Activated T-helper 2 cell treated with anti-CD3 and anti-CD28 coated beads, Interferon-gamma antibody, Interleukin-2, Interleukin-4, amounts not matched to agents 10 μg/mL and 5 μg/mL and 100 μg/mL, durations not matched to agents 14 hours and 24 hours and 36 hours (primary cell): Measurements from ENCODE around the gene HPS1. TPM values are rescaled to one million over a fixed set of nuclear protein-coding genes. Genes with fewer than 3 reads are reported as not detected.

Source experiments
- DNase-seq: peaks from one replicate; pipeline ENCODE4 v3.0.0; 2021; ENCODE audit warnings: low spot score
- H3K27ac Mint-ChIP-seq: one replicate; pipeline ENCODE4 v1.8.0; 2021; ENCODE audit warnings: mixed read lengths
- H3K27me3 Mint-ChIP-seq: one replicate; pipeline ENCODE4 v1.8.0; 2021; ENCODE audit warnings: low read depth, mixed read lengths
- H3K36me3 Mint-ChIP-seq: one replicate; pipeline ENCODE4 v1.8.0; 2021; ENCODE audit warnings: low read depth, mixed read lengths
- H3K4me1 Mint-ChIP-seq: one replicate; pipeline ENCODE4 v1.8.0; 2021; ENCODE audit warnings: low read depth, mixed read lengths
- H3K4me3 Mint-ChIP-seq: one replicate; pipeline ENCODE4 v1.8.0; 2021; ENCODE audit warnings: low read depth, mild to moderate bottlenecking, moderate library complexity, mixed read lengths
- H3K9me3 Mint-ChIP-seq: one replicate; pipeline ENCODE4 v1.8.0; 2021; ENCODE audit warnings: mixed read lengths
- intact Hi-C: fragments of 100-400 bp; cut with micrococcal nuclease; formaldehyde crosslinking; loops from one replicate; pipeline ENCODE4 v1.15.1; 2023
- total RNA-seq: library from RNA; stranded (reverse); gene quantifications from 2 replicates; pipeline ENCODE4 v1.2.3, GENCODE V29; 2022

Gene HPS1
- total RNA-seq, 1 donor from 2014 or later, result 62.0 TPM

DNA sequence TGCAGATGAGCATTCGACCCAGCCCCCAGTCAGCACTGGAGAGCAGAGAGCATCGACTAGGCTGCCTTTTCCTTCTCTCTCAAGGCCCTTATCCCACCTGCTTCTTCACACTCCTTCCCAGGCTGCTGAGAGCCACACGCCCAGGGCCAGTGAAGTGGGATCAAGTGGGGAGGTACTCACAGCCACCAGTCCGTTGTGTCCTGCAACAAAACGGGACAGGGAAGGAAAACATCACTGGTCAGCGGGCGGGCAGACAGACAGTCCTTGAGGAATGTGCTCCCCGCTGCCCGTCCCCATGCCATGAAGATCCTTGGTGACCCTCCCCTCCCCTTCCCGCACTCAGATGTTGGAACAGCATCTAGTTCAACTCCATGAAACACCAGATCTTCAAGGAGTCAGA, 36.0 kb downstream of the HPS1 start:
- Mint-ChIP-seq H3K4me1 (peaks cover 10% of the 10 kb centered on the region), H3K36me3 (peaks cover 3% of the 10 kb centered on the region), H3K27me3 (no peaks in the 10 kb centered on the region), H3K9me3 (no peaks in the 10 kb centered on the region), H3K4me3 (no peak overlapping the region), H3K27ac (no peak overlapping the region)
- intact Hi-C loops, result no loop called here
- DNase-seq, result no peak

GRCh38 chr10:98410135-98410743, 36.5 kb downstream of the HPS1 start:
- Mint-ChIP-seq H3K4me1 (peaks cover 9% of the 10 kb centered on the region), H3K9me3 (no peaks in the 10 kb centered on the region), H3K4me3 (no peak overlapping the region), H3K27me3 (no peaks in the 10 kb centered on the region), H3K36me3 (peaks cover 3% of the 10 kb centered on the region), H3K27ac (no peak overlapping the region)
- DNase-seq, result no peak
- intact Hi-C loops, result no loop called here

DNA sequence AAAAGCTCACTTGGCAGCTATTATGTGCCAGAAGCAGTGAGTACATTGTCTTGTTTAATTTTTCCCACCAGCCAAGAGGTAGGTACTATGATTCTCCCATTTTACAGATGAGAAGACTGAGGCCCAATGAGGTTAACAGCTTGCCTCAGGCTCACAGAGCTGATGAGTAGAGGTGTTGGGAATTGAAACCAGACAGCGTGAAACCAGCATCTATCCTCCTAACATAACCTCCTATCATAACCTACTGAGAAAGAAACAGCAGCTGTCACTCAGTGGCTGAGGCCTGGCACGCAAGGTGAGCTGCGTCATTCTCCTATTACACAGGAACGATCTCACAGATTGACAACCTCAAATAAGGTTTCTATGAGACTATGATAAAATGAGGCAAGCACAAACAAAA, 37.9 kb downstream of the HPS1 start:
- intact Hi-C loops, result no loop called here

DNA sequence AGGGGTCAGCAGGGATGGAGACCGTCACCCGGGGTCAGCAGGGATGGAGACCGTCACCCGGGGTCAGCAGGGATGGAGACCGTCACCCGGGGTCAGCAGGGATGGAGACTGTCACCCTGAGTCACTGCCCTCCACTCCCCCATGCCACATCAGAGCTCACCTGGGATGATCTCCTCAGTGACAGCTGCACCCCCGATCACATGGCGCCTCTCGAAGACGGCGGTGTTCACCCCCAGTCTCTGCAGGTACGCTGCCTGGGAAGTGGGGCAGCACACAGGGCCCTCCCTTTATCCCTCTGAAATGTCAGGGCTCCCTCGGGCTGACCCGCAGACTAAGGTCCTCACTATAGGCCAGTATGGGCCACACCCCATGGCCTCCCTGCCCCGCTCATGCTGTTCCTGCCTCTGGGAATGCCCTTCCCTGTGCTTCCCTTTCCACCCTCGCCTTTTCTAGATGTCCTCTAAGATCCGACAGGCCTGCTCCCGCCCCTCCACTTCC, 38.9 kb downstream of the HPS1 start:
- H3K4me1 Mint-ChIP-seq, result peaks cover 17% of the 10 kb centered on the region
- no peak overlapping the region for H3K27ac Mint-ChIP-seq
- no peaks in the 10 kb centered on the region for H3K27me3 Mint-ChIP-seq
- H3K36me3 Mint-ChIP-seq, result no peaks in the 10 kb centered on the region
- no peak for DNase-seq
- H3K4me3 Mint-ChIP-seq, result no peak overlapping the region
- no peaks in the 10 kb centered on the region for H3K9me3 Mint-ChIP-seq
- intact Hi-C loops, result no loop called here

More for the DNA sequence above, 37.9 kb downstream of the HPS1 start:
- Mint-ChIP-seq H3K27ac (no peak overlapping the region), H3K27me3 (no peaks in the 10 kb centered on the region), H3K4me3 (no peak overlapping the region), H3K4me1 (peaks cover 11% of the 10 kb centered on the region), H3K9me3 (no peaks in the 10 kb centered on the region), H3K36me3 (no peaks in the 10 kb centered on the region)
- no peak for DNase-seq

- peaks cover 17% of the 10 kb centered on the region for H3K4me1 Mint-ChIP-seq
- H3K36me3 Mint-ChIP-seq, result no peaks in the 10 kb centered on the region
- H3K4me3 Mint-ChIP-seq, result no peak overlapping the region
- H3K27me3 Mint-ChIP-seq, result no peaks in the 10 kb centered on the region
- no peak for DNase-seq
- no peaks in the 10 kb centered on the region for H3K9me3 Mint-ChIP-seq
- H3K27ac Mint-ChIP-seq, result no peak overlapping the region
- intact Hi-C loops, result no loop called here
These were observed 39.6 kb downstream of the HPS1 start for GRCh38 chr10:98407017-98407743.

- no peaks in the 10 kb centered on the region for H3K9me3 Mint-ChIP-seq
- H3K4me3 Mint-ChIP-seq, result no peak overlapping the region
These were observed 41.3 kb downstream of the HPS1 start for GRCh38 chr10:98405422-98405821.

DNA sequence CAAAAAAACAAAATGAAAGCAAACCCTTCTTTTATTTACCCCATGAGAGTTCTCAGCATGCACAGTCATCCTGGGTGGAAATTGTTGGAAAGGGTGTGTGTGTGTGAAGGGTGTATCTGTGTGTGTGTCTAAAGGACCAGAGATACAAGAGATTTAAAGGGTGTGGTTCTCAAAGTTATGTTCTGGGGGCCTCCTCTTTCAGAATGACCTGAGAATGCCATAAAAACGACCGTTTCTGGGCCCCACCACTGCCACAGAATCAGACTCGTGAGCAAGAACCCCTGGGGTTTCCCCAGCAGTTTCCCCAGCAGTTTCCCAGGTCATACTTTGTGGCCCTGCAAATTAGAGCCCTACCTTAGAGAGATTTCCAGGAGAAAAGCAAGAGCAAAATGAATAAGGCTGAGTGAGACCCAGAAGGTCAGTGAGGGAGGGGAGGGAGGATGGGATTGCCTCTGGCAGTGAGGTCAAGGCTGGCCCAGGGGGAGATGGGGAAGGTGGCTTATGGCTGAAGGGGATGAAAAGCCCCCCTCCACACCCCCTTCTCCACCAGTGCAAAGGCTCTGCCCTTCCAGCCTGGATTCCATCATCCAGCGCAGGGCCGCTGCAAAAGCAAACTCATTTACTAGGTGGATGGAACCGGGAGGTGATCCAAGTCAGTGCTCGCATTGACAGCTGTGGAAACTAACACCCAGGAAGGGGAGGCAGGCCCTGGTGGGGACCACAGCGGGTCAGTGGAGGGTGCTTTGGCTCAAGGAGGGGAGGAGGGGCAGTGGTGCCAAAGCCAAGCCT, 42.0 kb downstream of the HPS1 start:
- Mint-ChIP-seq H3K4me1 (peaks cover 17% of the 10 kb centered on the region), H3K27me3 (no peaks in the 10 kb centered on the region), H3K27ac (peak overlapping the region; percentile 69), H3K4me3 (peak overlapping the region; percentile 23), H3K9me3 (no peaks in the 10 kb centered on the region), H3K36me3 (no peaks in the 10 kb centered on the region)
- intact Hi-C loops, result no loop called here
- no peak for DNase-seq

More at GRCh38 chr10:98405422-98405821, 41.3 kb downstream of the HPS1 start:
- Mint-ChIP-seq H3K27ac (no peak overlapping the region), H3K36me3 (no peaks in the 10 kb centered on the region), H3K27me3 (no peaks in the 10 kb centered on the region), H3K4me1 (peaks cover 17% of the 10 kb centered on the region)
- intact Hi-C loops, result no loop called here
- no peak for DNase-seq

DNA sequence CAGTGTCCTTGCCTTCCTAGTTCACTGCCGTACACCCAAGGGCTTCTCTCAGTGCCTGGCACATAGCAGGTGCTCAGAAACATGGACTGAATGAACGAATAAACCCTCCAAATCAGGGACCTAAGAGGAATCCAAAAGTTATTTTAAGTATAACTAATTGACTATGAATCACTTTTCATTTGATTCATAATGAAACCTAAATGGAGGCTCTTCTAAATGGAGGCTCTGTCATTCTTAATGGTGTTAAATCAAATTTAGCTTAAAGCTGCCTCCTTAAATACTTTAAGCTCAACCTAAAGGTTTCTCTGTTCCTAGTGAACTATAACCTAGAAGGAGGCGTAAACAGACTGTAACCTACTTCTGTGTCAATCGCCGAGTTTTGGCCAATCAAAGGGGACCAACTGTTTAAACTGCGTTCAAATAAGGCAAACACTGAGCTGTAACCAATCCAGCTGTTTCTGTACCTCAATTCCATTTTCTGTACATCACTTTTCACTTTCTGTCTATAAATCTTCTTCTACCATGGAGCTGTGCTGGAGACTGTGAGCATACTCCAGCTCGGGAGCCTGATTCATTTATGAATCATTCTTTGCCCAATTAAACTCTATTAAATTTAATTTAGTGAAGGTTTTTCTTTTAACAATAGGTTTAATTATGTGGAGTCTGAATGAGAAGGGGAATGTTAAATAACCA, 42.8 kb downstream of the HPS1 start:
- H3K9me3 Mint-ChIP-seq, result no peaks in the 10 kb centered on the region
- no peak overlapping the region for H3K4me3 Mint-ChIP-seq
- H3K27me3 Mint-ChIP-seq, result no peaks in the 10 kb centered on the region
- no peak for DNase-seq
- intact Hi-C loops, result no loop called here
- H3K4me1 Mint-ChIP-seq, result peaks cover 17% of the 10 kb centered on the region
- no peaks in the 10 kb centered on the region for H3K36me3 Mint-ChIP-seq
- H3K27ac Mint-ChIP-seq, result peak overlapping the region; percentile 69

DNA sequence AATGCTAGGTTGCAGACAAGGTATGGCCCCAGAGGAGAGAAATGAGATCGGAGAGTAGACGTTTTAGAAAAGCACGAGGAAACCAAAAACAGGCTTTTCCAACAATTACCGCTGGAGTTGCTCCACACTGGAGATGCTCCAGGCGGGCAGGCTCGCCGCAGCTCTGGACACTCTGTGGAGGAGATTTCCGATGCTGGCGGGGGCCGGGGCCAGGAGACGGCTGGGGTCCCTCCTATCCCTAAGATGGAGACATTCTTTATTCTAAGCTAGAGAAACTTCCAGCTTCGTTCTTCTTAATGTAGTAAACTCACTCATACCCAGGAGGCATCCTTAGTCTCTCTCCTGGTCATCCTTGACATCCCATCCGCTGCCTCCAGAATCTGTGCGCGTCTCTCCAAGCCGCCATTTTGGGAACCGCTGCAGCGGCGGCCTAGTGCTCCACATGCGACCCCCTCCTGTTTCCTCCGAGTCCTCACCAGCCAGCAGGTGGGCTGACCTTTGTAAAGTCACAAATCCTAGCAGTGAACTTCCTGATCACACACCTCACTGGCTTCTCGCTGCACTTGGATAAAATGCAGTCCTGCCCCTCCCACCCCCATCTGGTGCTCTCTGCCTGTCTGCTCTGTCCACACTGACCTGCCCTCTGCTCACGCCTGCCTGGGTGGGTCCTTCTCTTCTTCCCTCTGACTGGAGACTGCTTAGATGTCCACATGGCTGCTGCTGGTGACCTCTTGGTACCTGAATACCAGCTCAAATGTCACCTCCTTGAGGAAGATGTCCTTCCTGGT, 43.6 kb downstream of the HPS1 start:
- Mint-ChIP-seq H3K27ac (peak overlapping the region; percentile 69), H3K4me3 (no peak overlapping the region), H3K9me3 (no peaks in the 10 kb centered on the region), H3K36me3 (no peaks in the 10 kb centered on the region), H3K27me3 (no peaks in the 10 kb centered on the region), H3K4me1 (peaks cover 17% of the 10 kb centered on the region)
- intact Hi-C loops, result no loop called here
- no peak for DNase-seq

DNA sequence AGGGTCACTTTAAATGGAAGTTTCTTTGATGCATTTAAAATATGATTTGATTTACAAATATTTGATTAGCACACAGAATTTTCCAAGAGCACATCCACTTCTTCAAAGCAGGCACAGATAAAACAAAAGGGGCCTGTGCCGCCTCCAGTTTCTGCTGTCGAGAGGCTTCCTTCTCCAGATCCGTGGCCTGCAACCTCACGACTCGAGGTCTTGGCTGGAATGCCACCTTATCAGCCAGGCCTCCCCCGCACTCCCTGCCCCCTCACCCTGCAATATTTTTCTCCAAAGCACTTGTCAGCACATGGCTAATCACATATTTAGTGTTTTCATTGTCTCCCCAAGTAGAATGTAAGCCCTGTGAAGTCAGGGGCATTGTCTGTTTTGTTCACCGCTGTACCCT, 44.3 kb downstream of the HPS1 start:
- H3K4me3 Mint-ChIP-seq, result no peak overlapping the region
- H3K27ac Mint-ChIP-seq, result no peak overlapping the region
- H3K36me3 Mint-ChIP-seq, result no peaks in the 10 kb centered on the region
- no peaks in the 10 kb centered on the region for H3K27me3 Mint-ChIP-seq
- intact Hi-C loops, result no loop called here
- H3K4me1 Mint-ChIP-seq, result peaks cover 17% of the 10 kb centered on the region
- DNase-seq, result no peak
- H3K9me3 Mint-ChIP-seq, result no peaks in the 10 kb centered on the region

DNA sequence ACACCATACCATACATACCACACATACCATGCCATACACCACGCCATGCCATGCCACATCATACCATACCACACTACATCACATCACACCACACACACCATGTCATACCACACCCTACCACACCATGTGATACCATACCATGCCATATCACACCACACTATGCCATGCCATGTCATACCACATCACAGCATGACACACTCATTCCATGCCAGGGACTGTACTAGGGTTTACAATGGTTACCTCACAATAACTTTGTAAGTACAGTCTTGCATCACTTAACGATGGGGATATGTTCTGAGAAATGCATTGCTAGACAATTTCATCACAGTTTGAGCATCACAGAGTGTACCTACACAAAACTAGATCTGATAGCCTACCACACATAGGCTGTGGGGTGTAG, 46.3 kb downstream of the HPS1 start:
- H3K4me3 Mint-ChIP-seq, result no peak overlapping the region
- H3K36me3 Mint-ChIP-seq, result no peaks in the 10 kb centered on the region
- no peaks in the 10 kb centered on the region for H3K9me3 Mint-ChIP-seq
- no peak for DNase-seq
- no peaks in the 10 kb centered on the region for H3K27me3 Mint-ChIP-seq
- H3K27ac Mint-ChIP-seq, result no peak overlapping the region
- H3K4me1 Mint-ChIP-seq, result peaks cover 17% of the 10 kb centered on the region
- intact Hi-C loops, result no loop called here

- Mint-ChIP-seq H3K9me3 (no peaks in the 10 kb centered on the region), H3K4me1 (peaks cover 15% of the 10 kb centered on the region), H3K4me3 (no peak overlapping the region), H3K27ac (no peak overlapping the region), H3K36me3 (no peaks in the 10 kb centered on the region), H3K27me3 (no peaks in the 10 kb centered on the region)
- DNase-seq, result no peak
- intact Hi-C loops, result no loop called here
These were observed 47.0 kb downstream of the HPS1 start for GRCh38 chr10:98399784-98400183.
